TTC549 (cell line): ENCODE data around the gene MRPL34.

ENCODE experiments used
- FAIRE-seq: peaks from 2 replicates; lab custom pipeline; 2012; peaks lifted over from hg19 to GRCh38; lab: Jason Lieb, UNC

The MRPL34 gene

DNA sequence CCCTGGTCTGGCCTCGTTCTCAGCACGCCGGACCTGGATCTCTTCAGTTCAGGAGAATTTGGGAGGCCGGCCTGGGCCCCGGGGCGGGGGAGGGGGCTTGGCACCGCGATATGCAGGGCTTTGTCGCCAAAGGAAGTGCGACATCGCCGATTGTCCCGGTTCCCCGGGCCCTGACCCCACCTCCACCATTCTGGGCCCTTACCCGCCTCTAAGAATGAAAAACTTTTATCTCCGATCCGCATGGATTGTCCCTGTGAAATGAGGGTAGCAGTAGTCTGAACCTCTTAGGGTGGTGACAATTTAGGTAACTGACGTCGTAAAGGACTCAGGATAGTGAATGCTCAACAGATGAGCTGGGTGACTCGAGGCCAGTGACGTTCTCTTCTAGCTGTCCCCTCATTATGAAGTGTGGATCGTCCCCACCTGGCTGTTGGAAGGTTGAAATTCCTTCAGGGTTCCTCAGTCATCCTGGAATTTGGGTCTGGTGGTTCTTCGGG is 4.3 kb downstream of the MRPL34 start:
- no peak for FAIRE-seq

- no peak for FAIRE-seq
These were observed 6.0 kb downstream of the MRPL34 start for GRCh38 chr19:17311455-17312188.

GRCh38 chr19:17312189-17313113 is 6.8 kb downstream of the MRPL34 start:
- FAIRE-seq = no peak

DNA sequence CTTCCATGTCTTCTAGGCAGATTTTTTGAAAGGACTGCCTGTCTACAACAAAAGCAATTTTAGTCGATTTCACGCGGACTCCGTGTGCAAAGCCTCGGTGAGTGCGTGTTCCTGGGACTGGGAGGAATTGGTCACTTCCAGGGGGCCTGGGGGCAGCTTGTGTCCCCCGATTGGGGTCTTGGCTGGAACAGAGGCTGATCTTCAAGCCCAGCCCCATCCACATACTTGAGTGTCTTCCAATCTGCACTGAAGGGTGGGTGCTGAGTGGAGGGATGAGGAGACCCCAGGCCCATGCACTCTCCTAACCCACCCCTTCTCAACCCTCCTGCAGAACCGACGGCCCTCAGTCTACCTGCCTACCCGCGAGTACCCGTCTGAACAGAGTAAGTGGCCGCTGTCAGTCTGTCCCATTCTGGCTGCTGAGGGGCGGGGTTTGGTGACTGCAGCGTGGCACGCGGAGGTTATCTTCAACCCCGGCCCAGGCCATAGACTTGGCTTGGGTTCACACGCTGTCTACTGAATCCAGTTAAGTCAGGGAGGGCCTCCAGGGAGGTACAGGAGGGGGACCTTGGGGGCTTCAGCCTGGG is 8.4 kb downstream of the MRPL34 start:
- no peak for FAIRE-seq

GRCh38 chr19:17318966-17319365 is 13.3 kb downstream of the MRPL34 start:
- no peak for FAIRE-seq

DNA sequence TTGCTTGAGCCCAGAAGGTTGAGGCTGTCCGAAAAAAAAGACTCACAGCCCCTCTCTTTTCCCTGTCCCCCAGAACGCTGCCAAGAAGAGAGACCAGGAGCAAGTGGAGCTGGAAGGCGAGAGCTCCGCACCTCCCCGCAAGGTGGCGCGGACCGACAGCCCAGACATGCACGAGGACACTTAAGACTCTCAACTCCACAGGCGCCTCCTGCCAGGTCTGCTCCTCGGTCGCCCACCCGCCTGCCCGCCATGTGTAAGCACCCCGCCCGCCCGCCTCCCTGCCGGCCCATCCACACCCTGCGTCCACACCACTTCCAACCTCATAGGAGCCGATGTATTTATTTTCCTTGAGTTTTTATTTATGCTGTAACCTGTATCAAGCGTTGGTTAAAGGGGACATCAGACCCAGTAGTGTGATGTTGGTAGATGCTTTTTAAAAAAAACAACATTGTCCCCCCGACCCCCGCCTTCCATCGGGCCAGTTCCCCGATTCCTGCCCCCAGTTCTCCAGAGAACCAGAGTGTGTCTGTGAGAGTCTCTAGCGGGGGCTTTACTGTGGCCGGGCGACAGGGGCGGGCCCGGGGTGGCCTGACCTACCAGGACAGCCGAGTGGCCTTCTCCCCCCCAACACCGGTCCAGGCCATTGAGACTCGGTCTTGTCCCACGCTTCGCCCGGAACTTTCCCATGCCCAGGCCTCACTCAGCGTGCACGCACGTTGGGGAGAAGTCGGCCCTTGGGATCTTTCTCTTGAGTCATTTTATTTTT is 14.0 kb downstream of the MRPL34 start:
- no peak for FAIRE-seq

DNA sequence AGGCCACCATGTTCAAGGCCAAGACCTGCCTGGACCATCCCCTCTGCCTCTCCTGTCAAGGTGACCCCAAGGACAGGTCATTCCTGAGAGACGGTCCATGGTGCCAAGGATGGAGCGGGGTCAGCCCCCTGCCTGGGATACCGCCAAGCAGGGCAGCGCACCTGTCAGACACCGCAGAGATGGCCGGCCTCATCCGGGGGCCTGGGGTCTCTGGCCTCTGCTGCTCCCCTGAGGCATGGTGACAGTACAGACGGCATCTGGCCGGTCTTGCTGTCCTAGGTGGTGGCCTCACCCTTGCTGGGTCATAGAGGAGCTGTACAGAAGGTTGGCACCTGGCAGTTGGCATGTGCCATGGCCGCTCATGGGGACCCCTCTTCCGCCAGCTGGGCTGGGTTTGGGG is 14.8 kb downstream of the MRPL34 start:
- FAIRE-seq = no peak

DNA sequence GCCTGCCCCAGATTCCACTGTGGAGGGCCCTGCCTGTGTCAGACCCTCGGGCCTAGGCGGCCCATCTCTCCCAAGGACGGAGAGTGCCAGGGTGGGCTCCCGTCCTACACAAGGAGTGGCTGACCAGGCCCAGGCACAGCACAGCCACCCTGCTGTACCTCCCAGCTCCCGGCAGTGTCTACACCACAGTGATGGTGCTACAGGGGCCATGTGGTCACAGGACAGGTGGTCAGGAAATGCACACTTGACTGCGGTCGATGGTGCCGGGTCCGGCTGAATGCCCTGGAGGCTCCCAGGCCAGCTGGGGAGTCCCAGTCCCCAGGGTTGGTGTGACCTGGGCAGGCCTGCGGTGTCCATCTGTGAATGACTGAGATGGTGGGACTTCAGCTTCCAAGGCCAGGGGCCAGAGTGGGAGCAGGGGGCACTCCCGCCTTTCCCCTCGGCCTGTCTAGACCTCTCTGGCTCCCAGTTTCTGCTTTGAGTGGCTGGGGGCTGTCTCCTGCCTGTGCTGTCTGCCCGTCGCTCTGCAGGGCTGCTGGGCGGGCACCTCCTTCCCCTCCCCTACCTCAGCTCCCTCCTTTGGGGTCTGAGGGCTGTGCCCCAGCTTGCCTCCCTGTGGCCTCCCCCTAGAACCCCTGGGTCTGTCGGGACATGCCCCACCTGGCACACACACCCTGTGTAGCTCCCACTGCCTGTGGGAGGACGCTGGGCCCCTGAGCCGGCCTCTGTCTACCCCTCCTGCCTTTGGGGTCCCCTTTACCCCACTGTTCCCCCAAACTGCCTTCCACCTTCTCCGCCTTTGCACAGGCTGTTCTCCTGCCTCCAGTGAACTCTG is 16.2 kb downstream of the MRPL34 start:
- no peak for FAIRE-seq

DNA sequence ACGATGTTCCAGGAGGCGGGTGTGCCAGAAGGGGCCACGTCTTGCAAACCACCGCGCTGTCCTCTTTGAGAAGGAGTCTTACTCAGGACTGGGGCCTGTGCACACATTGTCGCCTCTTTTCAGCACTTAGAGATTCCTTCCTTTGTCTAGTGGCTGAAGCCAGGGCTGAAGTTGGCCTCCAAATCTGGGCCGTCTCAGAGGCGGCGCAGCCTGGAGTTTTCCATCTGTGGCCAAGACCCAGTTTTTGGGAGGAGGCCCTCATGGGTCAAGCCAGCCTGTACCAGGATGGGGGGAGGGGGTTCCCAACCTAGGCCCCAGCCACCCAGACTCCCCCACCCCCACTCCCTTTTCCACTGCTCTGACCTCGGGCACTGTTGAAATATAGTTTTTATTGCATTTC is 17.2 kb downstream of the MRPL34 start:
- no peak for FAIRE-seq

- no peak for FAIRE-seq
These were observed 17.8 kb downstream of the MRPL34 start for GRCh38 chr19:17323300-17323963.

- no peak for FAIRE-seq
These were observed 18.3 kb downstream of the MRPL34 start for GRCh38 chr19:17323964-17324332.

GRCh38 chr19:17324357-17325114 is 18.9 kb downstream of the MRPL34 start:
- no peak for FAIRE-seq

DNA sequence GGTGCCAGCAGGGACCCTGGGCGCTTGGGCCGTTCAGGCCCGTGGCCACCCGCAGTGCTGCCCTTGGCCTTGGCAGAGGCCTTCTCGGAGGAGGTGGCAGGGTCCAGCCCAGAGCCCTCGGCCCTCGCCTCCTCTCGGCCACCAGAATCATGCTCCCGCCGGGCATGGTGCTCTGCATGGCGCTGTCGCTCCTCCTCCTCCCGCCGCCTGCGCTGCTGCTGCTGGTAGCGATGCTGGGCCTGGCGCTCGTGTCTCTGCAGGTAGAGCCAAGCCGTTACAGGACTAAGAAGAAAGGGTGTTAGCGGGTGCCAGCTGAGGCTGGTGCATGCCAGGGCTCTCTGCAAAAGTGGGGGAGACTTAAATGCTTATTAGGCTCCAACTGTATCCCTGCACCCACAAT is 19.5 kb downstream of the MRPL34 start:
- FAIRE-seq = no peak

- no peak for FAIRE-seq
These were observed 20.4 kb downstream of the MRPL34 start for GRCh38 chr19:17325881-17326594.

- FAIRE-seq = no peak
These were observed 20.9 kb downstream of the MRPL34 start for GRCh38 chr19:17326595-17326966.

DNA sequence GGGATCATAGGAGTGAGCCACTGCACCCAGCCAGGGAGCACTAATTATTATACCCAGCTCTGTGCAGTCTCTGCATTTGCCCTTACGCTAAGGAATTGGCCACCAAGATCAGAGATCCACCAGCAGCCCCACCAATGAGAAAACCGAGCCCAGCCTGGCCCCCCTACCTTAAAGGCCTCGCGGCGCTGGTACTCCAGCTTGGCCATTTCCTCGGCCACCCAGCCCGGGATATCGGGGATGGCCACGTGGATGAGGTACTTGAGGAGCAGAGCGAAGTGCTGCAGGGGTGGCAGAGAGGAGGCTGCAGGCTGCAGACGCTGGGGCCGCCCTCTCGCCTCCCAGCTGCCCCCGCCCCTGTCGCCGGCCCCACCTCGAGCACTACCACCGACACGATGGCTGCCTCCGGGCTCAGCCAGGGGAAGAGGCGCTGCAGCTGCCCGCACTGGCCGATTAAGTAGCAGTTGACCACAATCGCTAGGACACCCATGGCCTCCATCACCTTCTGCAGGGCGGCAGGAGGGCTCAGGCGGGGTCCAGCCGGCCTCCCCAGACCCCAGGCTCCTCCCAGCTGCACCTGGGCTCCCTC is 21.5 kb downstream of the MRPL34 start:
- FAIRE-seq = no peak

DNA sequence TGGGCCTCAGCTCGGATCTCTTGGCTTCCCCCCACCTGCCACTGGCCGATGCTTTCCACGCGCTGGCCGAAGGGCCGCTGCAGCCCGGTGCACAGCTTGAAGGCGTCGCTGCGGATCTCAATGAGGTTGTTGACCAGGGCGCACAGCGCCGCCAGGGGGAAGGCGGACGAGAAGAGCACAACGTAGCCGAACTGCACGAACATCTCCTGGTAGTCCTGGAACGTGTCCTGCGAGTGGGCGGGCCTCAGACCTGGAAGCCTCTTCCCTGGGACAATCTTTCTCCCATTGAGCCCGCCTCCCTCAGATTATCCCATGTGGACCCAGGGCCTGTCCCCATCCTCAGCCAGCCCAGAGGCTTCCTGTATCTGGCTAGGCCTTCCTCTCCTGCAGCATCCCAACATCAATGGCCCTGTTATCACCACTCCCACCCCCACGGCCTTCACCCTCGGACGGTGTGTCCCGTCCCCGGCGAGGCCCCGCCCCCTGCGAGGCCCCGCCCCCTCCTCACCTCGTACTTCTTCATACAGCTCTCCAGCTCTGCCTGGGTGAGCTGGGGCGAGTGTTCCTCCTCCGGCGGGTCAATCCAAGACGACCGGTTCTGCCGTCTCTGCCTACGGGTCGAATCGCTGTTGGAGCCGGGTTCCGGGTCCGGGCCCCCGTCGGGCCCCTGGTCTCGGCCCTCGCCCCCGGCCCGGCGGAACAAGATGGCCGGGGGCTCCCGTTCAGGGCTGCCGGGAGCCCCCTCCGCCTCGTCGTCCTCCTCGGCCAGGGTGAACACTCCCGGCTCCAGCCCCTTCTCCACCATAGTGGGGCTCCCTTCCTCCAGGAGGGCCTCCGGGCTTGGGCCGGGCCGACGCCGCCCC is 22.2 kb downstream of the MRPL34 start:
- FAIRE-seq = no peak
